GM06990 (cell line): ENCODE results near the gene TBXA2R.

Experiments used
- DNase-seq: peaks from one replicate; pipeline ENCODE4 v3.0.0-alpha.2; 2011; ENCODE audit not compliant: insufficient read length; ENCODE audit errors: extremely low read depth
- H3K27me3 ChIP-seq: replicated peaks from 2 replicates; pipeline ENCODE4 v1.6.0; 2011; ENCODE audit warnings: low read length; ENCODE audit not compliant: control insufficient read depth, insufficient read depth
- H3K36me3 ChIP-seq: 2 replicates; pipeline ENCODE4 v1.5.1; 2011; ENCODE audit warnings: low read length; ENCODE audit not compliant: control insufficient read depth, insufficient read depth
- H3K4me3 ChIP-seq: replicated peaks from 2 replicates; pipeline ENCODE4 v1.5.1; 2011; ENCODE audit warnings: low read depth, mild to moderate bottlenecking, control low read depth, low read length
- CTCF ChIP-seq: IDR thresholded peaks from 2 replicates; pipeline ENCODE4 v1.5.1; 2011; ENCODE audit warnings: low read length, control low read depth, mild to moderate bottlenecking, inconsistent platforms; ENCODE audit not compliant: insufficient read depth, poor library complexity, severe bottlenecking

Gene TBXA2R

GRCh38 chr19:3610745-3611717 lies 4.4 kb upstream of the TBXA2R start:
- DNase-seq: no peak
- no peak for TF ChIP-seq CTCF
- H3K4me3 ChIP-seq: no peak overlapping the region
- H3K36me3 ChIP-seq: peaks cover 16% of the 10 kb centered on the region
- no peaks in the 10 kb centered on the region for H3K27me3 ChIP-seq

DNA sequence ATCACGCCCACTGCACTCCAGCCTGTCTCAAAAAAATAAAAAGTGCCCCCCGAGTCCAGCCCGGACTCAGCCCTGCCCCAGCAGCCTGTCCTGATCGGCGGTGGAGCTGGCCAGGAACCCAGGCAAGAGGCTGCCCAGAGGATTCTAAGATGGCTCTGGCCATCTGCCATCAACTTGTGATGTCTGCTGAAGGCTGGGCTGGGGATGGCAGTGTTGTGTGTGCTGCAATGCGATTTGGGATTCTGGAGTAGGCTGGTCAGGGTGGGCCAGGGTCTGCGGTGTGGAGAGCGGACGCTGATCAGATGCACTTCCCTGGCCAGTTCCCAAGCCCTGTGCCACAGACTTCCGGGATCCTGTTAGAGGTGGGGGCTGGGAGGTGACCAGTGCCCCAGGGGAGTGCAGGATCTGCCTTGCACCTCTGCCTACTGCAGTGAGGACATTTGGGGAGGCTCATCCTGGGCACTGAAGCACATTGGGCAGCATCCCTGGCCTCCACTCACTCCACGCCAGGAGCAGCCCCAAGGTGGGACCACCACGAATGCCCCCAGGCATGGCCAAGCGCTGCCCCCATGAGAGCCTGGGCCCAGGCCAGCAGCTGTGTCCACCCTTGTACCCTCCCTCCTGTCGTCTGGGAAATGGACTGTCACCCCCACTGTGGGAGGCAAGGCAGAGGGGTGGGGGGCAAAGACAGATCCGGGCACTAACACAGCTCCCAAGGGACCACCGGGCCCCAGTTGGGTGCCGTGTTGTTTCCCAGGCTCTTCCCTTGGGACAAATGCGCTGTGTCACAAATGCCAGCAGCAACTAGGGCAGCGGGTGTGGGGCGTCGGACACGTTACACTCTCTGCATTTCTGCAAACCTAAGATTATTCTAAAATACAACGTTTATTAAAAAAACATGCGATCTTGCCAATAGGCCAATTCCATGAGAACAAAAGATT lies 3.4 kb upstream of the TBXA2R start:
- no peak for DNase-seq
- Histone ChIP-seq H3K36me3 (peaks cover 14% of the 10 kb centered on the region), H3K4me3 (no peak overlapping the region), H3K27me3 (no peaks in the 10 kb centered on the region)
- no peak for TF ChIP-seq CTCF

GRCh38 chr19:3608750-3609322 lies 2.2 kb upstream of the TBXA2R start:
- Histone ChIP-seq H3K36me3 (peaks cover 14% of the 10 kb centered on the region), H3K27me3 (no peaks in the 10 kb centered on the region), H3K4me3 (no peak overlapping the region)
- DNase-seq: no peak
- no peak for TF ChIP-seq CTCF

- TF ChIP-seq CTCF: no peak
- Histone ChIP-seq H3K27me3 (no peaks in the 10 kb centered on the region), H3K36me3 (peaks cover 14% of the 10 kb centered on the region), H3K4me3 (no peak overlapping the region)
- no peak for DNase-seq
Observed at GRCh38 chr19:3608079-3608641, 1.5 kb upstream of the TBXA2R start.

DNA sequence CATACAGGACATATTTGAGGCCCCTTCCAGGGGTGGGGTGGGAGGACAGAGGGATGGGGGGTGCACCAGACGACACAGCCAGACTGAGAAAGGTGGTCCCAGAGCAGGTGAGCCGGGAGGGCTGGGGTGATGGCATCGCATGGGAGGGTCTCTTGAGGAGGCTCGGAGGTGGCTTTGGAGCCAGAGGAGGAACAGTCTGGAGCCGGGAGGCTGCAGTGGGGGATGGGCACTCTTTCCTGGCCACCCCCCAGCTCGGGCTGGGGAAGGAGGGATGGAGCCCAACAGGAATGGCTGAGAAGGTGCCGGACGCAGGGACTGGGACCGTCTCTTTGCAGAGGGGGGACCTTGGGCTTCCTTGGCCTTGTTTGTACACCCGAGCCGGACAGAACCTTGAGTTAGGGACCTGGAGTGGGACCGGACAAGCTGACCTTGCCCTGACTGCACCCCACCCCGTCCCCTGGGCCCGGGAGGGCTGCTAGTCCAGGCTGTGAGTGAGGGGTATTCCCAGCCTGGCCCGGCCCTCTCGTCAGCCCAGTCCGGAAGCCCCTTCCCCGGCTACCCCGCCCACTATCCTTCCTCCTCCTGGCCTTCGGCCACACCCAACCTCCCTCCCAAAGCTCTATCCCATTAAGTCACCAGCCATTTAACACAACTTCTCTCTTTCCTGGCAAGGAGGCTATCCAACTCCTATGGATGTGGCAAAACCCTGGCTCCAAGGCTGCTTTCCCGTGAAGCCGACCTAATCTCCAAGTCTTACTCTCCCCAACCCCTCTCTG lies 816 bp upstream of the TBXA2R start:
- H3K4me3 ChIP-seq: no peak overlapping the region

More for the DNA sequence above, 816 bp upstream of the TBXA2R start:
- Histone ChIP-seq H3K36me3 (peaks cover 13% of the 10 kb centered on the region), H3K27me3 (no peaks in the 10 kb centered on the region)
- DNase-seq: no peak
- no peak for TF ChIP-seq CTCF
